Activated naive CD4-positive, alpha-beta T cell treated with anti-CD3 and anti-CD28 coated beads, Interleukin-2, amount 50 U/mL, for 72 hours (primary cell): ENCODE data around the gene RNF133. TPM values are rescaled to one million over a fixed set of nuclear protein-coding genes. Genes with fewer than 3 reads are reported as not detected.

Experiments
- ATAC-seq, 2 donors: fragments of 150-1000 bp; cut with Tn5 transposase; 2 replicates each; pipeline ENCODE4 v1.10.0; 2021; ENCODE audit warnings: mild to moderate bottlenecking in 2 of 2, moderate library complexity in 2 of 2
- DNase-seq, 2 donors: peaks; one replicate each; pipeline ENCODE4 v3.0.0; 2021 to 2022; ENCODE audit warnings: low spot score in 2 of 2
- H3K27ac Mint-ChIP-seq, 2 donors: one replicate each; pipeline ENCODE4 v1.8.0; 2022; ENCODE audit warnings: mild to moderate bottlenecking in 2 of 2, mixed read lengths in 2 of 2
- H3K36me3 Mint-ChIP-seq, 2 donors: one replicate each; pipeline ENCODE4 v1.8.0; 2022; ENCODE audit warnings: mixed read lengths in 2 of 2
- H3K9me3 Mint-ChIP-seq, 2 donors: one replicate each; pipeline ENCODE4 v1.8.0; 2022; ENCODE audit warnings: mixed read lengths in 2 of 2
- total RNA-seq, 2 donors: library from RNA; stranded (reverse); gene quantifications; one replicate each; pipeline ENCODE4 v1.2.3, GENCODE V29; 2022

The RNF133 gene
- not detected for total RNA-seq

DNA sequence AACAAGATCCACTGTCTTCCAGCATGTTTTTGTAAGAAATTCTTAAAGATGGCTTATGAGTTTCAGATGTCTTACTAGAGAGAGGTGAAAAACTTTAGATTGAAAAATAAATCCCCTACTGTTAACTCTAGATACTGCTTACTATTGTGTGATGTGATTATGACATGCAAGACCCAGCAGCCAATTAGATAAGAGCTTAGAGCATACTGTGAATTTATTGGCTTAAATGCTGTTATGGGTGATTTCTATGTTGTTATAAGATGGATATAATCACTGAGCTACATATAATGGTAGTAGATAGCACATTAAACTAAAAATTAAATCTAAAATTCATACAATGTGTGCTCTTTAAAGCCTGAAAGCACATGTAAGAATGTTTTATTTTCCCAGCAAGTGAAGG, at the start of gene RNF133:
Gene RNF133 (minus strand): TSS at position 101 of the 400 bp plus-strand sequence. CDS start 199 bp downstream, outside the sequence.
- ATAC-seq (no peak), DNase-seq (no peak)
- peaks cover 16 to 24% of the 10 kb centered on the region in 2 donors for H3K9me3 Mint-ChIP-seq
- H3K36me3 Mint-ChIP-seq, result no peaks in the 10 kb centered on the region
- H3K27ac Mint-ChIP-seq, result no peak within 1 kb of the TSS

DNA sequence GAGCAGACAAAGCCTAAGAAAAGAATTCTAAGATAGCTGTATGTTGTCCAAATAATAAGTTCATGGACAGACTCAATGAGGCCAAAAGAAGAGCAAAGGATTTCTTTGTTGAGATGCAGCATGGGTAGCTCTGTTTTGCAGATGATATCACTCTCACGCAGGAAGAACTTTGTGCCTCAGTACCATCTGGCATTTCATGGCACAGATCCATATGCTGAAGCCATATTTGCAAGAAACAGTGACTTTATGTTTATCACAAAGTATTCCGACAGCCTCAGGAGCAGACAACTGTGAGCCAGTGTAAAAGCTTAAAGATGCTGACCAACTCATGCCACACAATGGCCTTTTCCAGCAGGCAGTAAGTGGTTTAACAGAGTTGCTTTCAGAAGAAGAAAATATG, 49.3 kb upstream of the RNF133 start:
- Mint-ChIP-seq H3K27ac (no peak overlapping the region), H3K36me3 (no peaks in the 10 kb centered on the region), H3K9me3 (peaks cover 0 to 12% of the 10 kb centered on the region in 2 donors)
- ATAC-seq (no peak), DNase-seq (no peak)

DNA sequence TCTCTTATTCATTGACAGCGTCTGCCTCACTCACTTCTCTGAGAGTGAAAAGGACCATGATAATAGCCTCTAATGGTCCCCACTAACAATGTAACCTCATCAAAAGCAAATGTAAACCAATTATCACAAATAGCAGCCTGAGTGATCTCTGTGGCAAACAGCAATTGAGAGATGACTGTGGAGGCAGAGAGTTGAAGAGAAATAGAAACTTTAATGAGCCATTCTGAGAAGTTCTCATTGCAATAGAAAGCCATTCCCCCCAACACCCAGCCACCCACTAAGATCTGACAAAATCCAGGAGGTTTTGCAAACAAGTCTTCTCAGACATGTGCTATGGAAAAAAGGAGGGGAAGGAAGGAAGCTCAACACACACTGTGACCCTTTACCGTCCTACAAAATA, 48.0 kb upstream of the RNF133 start:
- no peak for ATAC-seq
- no peaks in the 10 kb centered on the region for H3K36me3 Mint-ChIP-seq
- DNase-seq, result no peak
- H3K27ac Mint-ChIP-seq, result no peak overlapping the region
- peaks cover 0 to 12% of the 10 kb centered on the region in 2 donors for H3K9me3 Mint-ChIP-seq

- DNase-seq, result no peak
- H3K36me3 Mint-ChIP-seq, result no peaks in the 10 kb centered on the region
- H3K27ac Mint-ChIP-seq, result no peak overlapping the region
- ATAC-seq, result no peak
- peaks cover 6 to 10% of the 10 kb centered on the region in 2 donors for H3K9me3 Mint-ChIP-seq
Observed at GRCh38 chr7:122743211-122743610, 44.3 kb upstream of the RNF133 start.

GRCh38 chr7:122738947-122739346, 40.0 kb upstream of the RNF133 start:
- no peaks in the 10 kb centered on the region for H3K36me3 Mint-ChIP-seq
- no peak for ATAC-seq
- no peak for DNase-seq
- H3K27ac Mint-ChIP-seq, result no peak overlapping the region
- peaks cover 4 to 16% of the 10 kb centered on the region in 2 donors for H3K9me3 Mint-ChIP-seq

- DNase-seq (no peak), ATAC-seq (no peak)
- peaks cover 4 to 16% of the 10 kb centered on the region in 2 donors for H3K9me3 Mint-ChIP-seq
- no peak overlapping the region for H3K27ac Mint-ChIP-seq
- no peaks in the 10 kb centered on the region for H3K36me3 Mint-ChIP-seq
Observed at GRCh38 chr7:122736183-122736582, 37.3 kb upstream of the RNF133 start.

DNA sequence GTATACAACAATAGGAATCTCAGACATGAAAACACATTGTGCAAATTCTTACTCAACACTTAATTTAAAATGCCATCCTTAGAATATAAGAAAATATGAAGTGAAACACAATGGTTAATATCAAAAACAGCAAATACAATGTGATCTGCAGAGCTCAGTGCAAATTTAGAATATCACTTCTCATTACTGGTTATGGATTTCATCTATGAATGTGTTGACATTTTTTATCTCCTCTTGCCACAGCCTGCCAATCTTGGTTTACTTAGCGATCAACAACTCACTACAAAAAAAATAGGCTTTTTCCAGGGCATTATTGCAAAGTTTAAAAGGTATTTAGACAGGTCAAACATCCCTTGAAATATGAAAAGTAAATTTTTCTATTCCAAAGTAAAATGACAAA, 28.8 kb upstream of the RNF133 start:
- H3K36me3 Mint-ChIP-seq, result no peaks in the 10 kb centered on the region
- ATAC-seq, result no peak
- no peak for DNase-seq
- H3K9me3 Mint-ChIP-seq, result peaks cover 0 to 14% of the 10 kb centered on the region in 2 donors
- H3K27ac Mint-ChIP-seq, result no peak overlapping the region

GRCh38 chr7:122727354-122727753, 28.4 kb upstream of the RNF133 start:
- peaks cover 0 to 14% of the 10 kb centered on the region in 2 donors for H3K9me3 Mint-ChIP-seq

GRCh38 chr7:122726881-122727280, 28.0 kb upstream of the RNF133 start:
- no peak for DNase-seq
- Mint-ChIP-seq H3K36me3 (no peaks in the 10 kb centered on the region), H3K27ac (no peak overlapping the region), H3K9me3 (peaks cover 0 to 14% of the 10 kb centered on the region in 2 donors)
- ATAC-seq, result no peak

More at GRCh38 chr7:122727354-122727753, 28.4 kb upstream of the RNF133 start:
- no peaks in the 10 kb centered on the region for H3K36me3 Mint-ChIP-seq
- no peak for ATAC-seq
- H3K27ac Mint-ChIP-seq, result no peak overlapping the region
- DNase-seq, result no peak

- no peak for DNase-seq
- H3K27ac Mint-ChIP-seq, result no peak overlapping the region
- H3K36me3 Mint-ChIP-seq, result no peaks in the 10 kb centered on the region
- H3K9me3 Mint-ChIP-seq, result peaks cover 5 to 18% of the 10 kb centered on the region in 2 donors
- ATAC-seq, result no peak
Observed at GRCh38 chr7:122724366-122724765, 25.4 kb upstream of the RNF133 start.

GRCh38 chr7:122719010-122719578, 20.2 kb upstream of the RNF133 start:
- Mint-ChIP-seq H3K36me3 (no peaks in the 10 kb centered on the region), H3K27ac (no peak overlapping the region), H3K9me3 (peaks cover 4 to 5% of the 10 kb centered on the region in 2 donors)
- DNase-seq (no peak), ATAC-seq (no peak)

GRCh38 chr7:122717356-122718089, 18.6 kb upstream of the RNF133 start:
- H3K36me3 Mint-ChIP-seq, result no peaks in the 10 kb centered on the region
- H3K9me3 Mint-ChIP-seq, result peaks cover 4 to 5% of the 10 kb centered on the region in 2 donors
- DNase-seq (no peak), ATAC-seq (no peak)
- no peak overlapping the region for H3K27ac Mint-ChIP-seq

- DNase-seq (no peak), ATAC-seq (no peak)
- H3K36me3 Mint-ChIP-seq, result no peaks in the 10 kb centered on the region
- no peak overlapping the region for H3K27ac Mint-ChIP-seq
- H3K9me3 Mint-ChIP-seq, result peaks cover 0 to 5% of the 10 kb centered on the region in 2 donors
Observed at GRCh38 chr7:122715183-122715582, 16.3 kb upstream of the RNF133 start.

GRCh38 chr7:122710916-122711315, 12.0 kb upstream of the RNF133 start:
- DNase-seq, result no peak
- H3K27ac Mint-ChIP-seq, result no peak overlapping the region
- H3K9me3 Mint-ChIP-seq, result peaks cover 5 to 6% of the 10 kb centered on the region in 2 donors
- no peaks in the 10 kb centered on the region for H3K36me3 Mint-ChIP-seq
- no peak for ATAC-seq

DNA sequence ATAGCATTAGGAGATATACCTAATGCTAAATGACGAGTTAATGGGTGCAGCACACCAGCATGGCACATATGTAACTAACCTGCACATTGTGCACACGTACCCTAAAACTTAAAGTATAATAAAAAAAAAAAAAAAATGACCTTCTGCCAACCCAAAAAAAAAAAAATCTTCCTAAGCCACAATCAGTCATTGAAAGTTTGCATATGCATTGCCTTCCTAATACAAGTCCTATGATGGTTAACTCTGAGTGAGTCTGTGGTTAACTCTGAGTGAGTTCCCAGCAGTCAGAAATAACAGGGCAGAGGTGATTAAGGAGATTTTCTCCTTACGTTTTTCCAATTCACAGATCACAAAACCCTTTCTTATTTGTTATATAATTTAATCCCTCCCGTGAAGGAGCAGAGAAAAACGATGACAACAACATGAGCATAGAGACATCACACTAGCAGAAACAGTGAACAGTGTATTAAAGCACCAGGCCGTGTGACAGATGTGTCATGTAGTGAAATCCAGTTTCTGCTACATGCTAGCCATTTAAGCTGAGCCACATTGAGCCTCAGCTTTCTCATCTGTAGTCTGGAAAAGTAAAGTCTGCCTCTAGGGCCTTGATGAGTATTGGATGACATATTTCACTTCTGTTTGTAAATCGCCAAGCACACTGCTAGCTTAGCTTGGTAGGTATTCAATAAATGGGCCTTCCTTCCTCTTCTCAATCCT, 11.2 kb upstream of the RNF133 start:
- peaks cover 5 to 6% of the 10 kb centered on the region in 2 donors for H3K9me3 Mint-ChIP-seq
- H3K36me3 Mint-ChIP-seq, result no peaks in the 10 kb centered on the region
- DNase-seq (no peak), ATAC-seq (no peak)
- H3K27ac Mint-ChIP-seq, result no peak overlapping the region

DNA sequence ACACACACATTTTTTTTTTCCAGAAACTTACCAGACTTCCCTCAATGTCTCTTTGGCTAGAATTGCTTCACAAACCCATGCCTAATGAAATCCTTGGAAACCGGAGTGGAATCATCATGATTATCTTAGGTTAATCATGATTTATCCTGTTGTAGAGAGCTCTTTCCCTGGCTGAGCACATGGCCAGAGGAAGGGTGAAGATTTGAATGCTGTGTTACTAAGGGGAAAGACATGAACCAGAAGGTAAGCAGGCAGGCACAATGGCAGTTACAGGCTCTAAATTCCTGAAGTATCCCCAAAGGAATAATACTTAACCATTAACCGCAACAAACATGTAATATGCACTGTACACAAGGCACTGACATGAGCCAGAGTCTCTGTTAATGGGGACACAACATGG, 7.9 kb upstream of the RNF133 start:
- Mint-ChIP-seq H3K36me3 (no peaks in the 10 kb centered on the region), H3K27ac (no peak overlapping the region), H3K9me3 (peaks cover 16 to 18% of the 10 kb centered on the region in 2 donors)
- no peak for DNase-seq
- ATAC-seq, result no peak

DNA sequence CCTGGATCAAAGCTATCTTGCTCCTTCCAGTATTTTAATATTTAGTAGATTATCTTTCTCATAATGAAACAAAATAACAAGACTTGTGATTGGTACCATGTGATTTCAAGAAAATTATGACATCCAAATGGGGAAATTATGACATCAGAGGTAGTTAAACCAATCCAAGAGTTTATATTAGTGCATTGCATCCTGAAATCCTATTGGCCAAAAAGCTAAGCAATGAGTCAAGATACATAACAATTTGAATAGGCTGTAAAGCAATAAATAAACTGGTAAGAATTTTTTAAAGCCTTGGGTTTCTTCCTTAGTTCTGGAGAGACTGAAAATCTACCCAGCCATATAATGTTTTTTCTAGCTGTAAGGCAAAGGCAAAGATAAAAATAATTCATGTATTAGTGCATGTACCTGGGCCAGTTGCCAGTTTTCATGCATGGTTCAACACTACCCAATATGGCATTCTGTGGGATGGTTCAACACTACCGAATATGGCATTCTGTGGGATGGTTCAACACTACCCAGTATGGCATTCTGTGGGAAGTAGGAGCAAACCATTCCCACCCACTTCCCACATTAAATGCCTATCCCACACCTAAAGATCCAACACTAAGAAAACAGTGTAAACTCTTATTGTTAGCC, 4.1 kb upstream of the RNF133 start, which contains the start of gene RNF148:
Gene RNF148 (minus strand): TSS at position 51 of the 639 bp plus-strand sequence. CDS start 172 bp downstream, outside the sequence.
- DNase-seq, result no peak
- Mint-ChIP-seq H3K36me3 (no peaks in the 10 kb centered on the region), H3K9me3 (peaks cover 13 to 21% of the 10 kb centered on the region in 2 donors), H3K27ac (no peak within 1 kb of the TSS)
- no peak for ATAC-seq
